CD4-positive, alpha-beta T cell treated with Interleukin-6 at 100 ng/mL for 8 hours (primary cell): ENCODE data around the gene SUGCT.

ENCODE experiments used
- DNase-seq: peaks from one replicate; pipeline ENCODE4 v3.0.0-alpha.2; 2020; ENCODE audit warnings: mixed read lengths, low spot score

SUGCT gene

GRCh38 chr7:40733114-40733513 lies 598.3 kb downstream of the SUGCT start:
- no peak for DNase-seq

- DNase-seq: no peak
These were observed 598.8 kb downstream of the SUGCT start for GRCh38 chr7:40733578-40733977.

GRCh38 chr7:40739257-40739656 lies 604.5 kb downstream of the SUGCT start:
- DNase-seq: no peak

GRCh38 chr7:40742270-40742669 lies 607.5 kb downstream of the SUGCT start:
- no peak for DNase-seq

GRCh38 chr7:40746841-40747556 lies 612.2 kb downstream of the SUGCT start:
- DNase-seq: no peak

- DNase-seq: no peak
These were observed 613.1 kb downstream of the SUGCT start for GRCh38 chr7:40747856-40748255.

- no peak for DNase-seq
These were observed 615.1 kb downstream of the SUGCT start for GRCh38 chr7:40749877-40750276.

GRCh38 chr7:40753455-40753854 lies 618.6 kb downstream of the SUGCT start:
- DNase-seq: no peak

- DNase-seq: no peak
These were observed 620.6 kb downstream of the SUGCT start for GRCh38 chr7:40755438-40755837.

- no peak for DNase-seq
These were observed 622.3 kb downstream of the SUGCT start for GRCh38 chr7:40757109-40757508.

- DNase-seq: no peak
These were observed 623.8 kb downstream of the SUGCT start for GRCh38 chr7:40758590-40758989.

- no peak for DNase-seq
These were observed 625.6 kb downstream of the SUGCT start for GRCh38 chr7:40760293-40760964.

- DNase-seq: no peak
These were observed 626.2 kb downstream of the SUGCT start for GRCh38 chr7:40760987-40761386.

- no peak for DNase-seq
These were observed 627.2 kb downstream of the SUGCT start for GRCh38 chr7:40761762-40762560.

GRCh38 chr7:40763319-40764287 lies 628.8 kb downstream of the SUGCT start:
- no peak for DNase-seq

- no peak for DNase-seq
These were observed 630.8 kb downstream of the SUGCT start for GRCh38 chr7:40765639-40766038.

- no peak for DNase-seq
These were observed 637.3 kb downstream of the SUGCT start for GRCh38 chr7:40772096-40772495.

GRCh38 chr7:40773656-40774055 lies 638.9 kb downstream of the SUGCT start:
- DNase-seq: no peak

- no peak for DNase-seq
These were observed 641.1 kb downstream of the SUGCT start for GRCh38 chr7:40775877-40776276.

GRCh38 chr7:40777730-40778312 lies 643.0 kb downstream of the SUGCT start:
- no peak for DNase-seq

- DNase-seq: no peak
These were observed 645.7 kb downstream of the SUGCT start for GRCh38 chr7:40780460-40780859.
